CD4-positive, alpha-beta T cell treated with Interleukin-15 for 4 hours (primary cell): ENCODE data around the gene LGI4.
"Not testable (repeated sequence)": the region's sequence is repeated elsewhere in the genome, so short reads cannot be mapped to it uniquely, and the experiment has no call there.

Source experiments
- DNase-seq: peaks from one replicate; pipeline ENCODE4 v3.0.0-alpha.2; 2020; ENCODE audit warnings: low spot score

The LGI4 gene

DNA sequence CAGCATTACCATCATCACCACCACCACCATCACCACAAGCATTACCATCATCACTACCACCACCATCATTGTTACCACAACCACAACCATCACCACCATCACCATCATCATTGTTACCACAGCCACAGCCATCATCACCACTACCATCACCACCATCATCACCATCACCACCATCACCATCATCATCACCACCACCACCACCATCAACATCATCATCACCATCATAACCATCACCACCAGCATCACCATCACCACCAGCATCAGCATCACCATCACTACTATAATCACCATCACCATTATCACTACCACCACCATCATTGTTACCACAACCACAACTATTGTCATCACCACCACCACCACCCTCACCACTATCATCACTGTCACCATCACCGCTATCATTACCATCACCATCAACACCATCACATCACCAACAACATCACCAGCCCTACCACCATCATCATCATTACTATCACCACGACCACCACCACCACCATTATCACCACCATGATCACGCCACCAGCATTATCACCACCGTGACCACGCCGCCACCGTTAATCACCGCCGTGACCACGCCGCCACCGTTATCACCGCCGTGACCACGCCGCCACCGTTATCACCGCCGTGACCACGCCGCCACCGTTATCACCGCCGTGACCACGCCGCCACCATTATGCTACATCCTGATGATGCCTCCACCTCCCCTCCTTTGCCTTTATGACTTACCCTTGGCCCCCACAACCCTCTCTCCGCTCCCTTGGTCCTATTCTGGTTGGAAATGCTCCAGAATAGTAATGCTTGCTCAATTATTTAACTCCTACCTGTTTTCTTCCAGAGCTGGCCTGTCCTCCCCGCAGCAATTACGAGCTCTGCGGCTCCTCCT, 29.2 kb downstream of the LGI4 start:
- no peak for DNase-seq

DNA sequence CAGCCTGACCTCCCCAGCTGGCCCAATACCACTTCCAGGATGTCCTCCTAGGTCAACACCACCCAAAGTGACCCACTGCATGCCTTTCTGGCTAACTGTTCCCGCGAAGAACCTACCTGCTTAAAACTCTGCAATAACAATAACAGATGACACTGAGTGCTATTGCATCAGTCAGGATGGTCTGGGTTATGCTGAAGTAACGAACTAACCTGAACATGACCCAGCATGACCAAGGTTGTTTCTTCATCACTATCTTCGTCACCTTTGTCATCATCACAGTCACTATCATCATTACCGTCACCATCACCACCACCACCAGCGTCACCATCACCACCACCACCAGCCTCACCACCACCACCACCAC, 29.8 kb downstream of the LGI4 start:
- no peak for DNase-seq

DNA sequence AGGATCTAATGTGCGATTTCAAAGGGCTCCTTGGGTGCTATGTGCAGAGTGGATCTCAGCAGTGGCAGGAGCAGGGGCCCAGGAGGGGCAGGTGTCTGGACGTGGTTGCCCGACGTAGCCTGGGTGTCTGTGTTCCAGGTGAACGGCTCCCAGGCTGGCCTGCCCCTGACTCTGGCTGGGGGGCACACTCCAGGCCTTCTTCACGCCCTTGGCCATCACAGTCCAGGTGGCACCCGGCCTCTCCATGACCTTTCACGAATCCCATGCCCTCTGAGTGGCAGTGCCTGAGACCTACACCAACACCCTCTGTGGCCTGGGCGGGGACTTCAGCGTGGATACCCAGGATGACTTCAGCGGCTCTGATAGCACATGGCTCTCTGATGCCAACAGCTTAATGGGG, 30.5 kb downstream of the LGI4 start:
- DNase-seq: no peak

DNA sequence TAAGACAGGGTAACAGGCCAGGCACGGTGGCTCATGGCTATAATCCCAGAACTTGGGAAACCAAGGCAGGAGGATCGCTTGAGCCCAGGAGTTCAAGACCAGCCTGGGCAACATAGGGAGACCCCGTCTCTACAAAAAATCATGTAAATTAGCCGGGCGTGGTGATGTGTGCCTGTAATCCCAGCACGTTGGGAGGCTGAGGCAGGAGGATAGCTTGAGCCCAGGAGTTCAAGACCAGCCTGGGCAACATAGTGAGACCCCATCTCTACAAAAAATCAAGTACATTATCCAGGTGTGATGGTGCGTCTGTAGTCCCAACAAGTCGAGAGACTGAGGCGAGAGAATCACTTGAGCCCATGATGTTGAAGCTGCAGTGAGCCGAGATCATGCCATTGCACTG, 31.2 kb downstream of the LGI4 start:
- not testable (repeated sequence) for DNase-seq

DNA sequence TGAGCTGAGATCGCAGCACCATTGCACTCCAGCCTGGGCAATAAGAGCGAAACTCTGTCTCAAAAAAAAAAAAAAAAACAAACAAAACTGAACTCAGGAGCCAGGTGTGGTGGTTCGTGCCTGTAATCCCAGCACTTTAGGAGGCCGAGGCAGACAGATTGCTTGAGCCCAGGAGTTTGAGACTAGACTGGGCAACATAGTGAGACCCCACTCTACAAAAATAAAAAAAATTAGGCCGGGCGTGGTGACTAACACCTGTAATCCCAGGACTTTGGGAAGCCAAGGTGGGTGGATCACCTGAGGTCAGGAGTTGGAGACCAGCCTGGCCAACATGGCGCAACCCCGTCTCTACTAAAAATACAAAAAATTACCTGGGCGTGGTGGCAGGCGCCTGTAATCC, 32.9 kb downstream of the LGI4 start:
- not testable (repeated sequence) for DNase-seq

DNA sequence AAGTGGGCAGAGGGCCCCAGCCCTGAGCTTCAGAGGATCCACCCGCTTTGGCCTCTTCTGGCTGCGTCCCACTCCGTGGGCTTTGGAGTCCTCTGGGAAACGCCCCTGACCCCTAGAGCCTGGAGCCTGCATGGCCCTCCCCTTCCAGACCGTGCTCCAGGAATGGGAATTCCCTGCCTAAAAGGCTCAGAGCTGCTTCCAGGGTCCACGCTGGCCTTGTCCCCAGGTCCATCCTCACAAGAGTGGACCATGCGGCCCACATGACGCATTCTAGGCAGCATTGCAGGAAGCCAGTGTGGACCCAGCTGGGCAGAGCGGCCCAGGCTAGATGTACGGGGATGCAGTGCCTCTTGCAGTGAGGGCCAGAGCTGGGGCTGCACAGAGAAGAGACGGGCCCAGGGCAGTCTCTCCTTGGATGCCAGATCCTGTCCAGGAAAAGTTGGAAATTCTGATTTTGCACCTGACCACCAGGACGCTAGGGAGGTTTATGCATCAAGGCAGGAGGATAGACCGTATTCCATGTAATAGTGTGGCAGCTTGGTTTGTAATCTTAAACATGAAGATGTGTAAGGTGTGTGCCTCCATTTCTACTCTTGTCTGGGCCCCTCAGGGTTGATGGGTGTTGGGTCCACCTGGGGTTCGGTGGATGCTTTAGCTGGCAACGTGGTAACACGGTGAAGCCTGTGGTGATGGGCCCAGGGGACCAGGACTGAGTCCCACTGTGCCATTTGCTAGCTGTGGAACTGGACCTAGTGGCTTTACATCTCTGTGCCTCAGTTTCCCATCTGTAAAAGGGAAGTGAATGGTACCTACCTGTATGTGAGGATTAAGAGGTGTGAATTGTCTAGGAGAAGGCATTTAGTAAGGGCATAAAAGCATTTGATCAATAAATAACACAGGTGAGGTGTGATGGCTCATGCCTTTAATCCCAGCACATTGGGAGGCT, 34.0 kb downstream of the LGI4 start:
- no peak for DNase-seq

DNA sequence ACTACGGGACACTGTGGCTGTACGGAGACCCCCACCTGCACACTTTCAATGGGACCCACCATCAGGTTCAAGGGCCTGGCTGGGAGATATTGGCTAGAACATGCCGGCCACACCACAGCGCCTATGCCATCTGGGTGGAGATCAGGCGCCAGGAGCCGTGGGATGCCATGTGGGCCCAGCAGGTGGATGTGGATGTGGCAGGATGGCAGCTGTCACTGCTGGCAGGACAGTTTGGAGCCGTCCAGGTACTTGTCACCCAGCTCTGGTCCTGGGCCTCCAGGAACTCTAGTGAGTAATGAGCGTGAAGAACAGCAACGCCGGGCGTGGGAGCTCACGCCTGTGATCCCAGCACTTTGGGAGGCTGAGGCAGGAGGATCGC, 35.0 kb downstream of the LGI4 start:
- no peak for DNase-seq

DNA sequence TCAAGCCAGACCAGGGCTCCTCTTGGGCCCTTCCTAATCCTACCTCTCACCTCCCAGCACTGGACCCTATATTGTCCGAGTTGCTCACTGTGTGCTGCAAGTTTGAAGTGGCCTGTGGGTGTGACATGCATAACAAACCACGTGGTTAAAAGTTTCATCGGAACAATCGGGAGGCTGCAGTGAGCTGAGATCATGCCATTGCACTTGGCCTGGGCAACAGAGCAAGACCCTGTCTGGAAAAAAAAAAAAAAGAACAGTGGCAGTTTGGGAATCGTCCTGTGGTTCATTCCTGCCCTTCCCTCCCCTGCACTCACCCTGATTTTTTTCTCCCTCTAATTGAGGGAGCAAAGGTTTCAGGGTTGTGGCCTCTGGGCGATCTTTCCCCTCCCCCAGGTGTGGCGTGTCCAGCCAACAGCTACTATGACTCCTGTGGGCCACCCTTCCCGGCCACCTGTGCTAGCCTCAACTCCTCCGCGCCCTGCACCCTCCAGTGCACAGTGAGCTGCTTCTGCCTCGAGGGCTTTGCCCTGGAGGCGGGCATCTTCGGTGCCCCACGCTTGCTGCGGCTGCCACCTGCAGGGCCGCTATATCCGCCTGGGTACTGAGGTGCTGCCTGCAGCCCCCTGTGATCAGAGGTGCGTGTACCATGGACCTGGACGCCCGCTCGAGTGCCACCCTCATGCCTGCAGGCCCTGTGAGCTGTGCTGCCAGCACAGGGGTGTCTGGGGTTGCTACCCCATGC, 35.5 kb downstream of the LGI4 start:
- no peak for DNase-seq

DNA sequence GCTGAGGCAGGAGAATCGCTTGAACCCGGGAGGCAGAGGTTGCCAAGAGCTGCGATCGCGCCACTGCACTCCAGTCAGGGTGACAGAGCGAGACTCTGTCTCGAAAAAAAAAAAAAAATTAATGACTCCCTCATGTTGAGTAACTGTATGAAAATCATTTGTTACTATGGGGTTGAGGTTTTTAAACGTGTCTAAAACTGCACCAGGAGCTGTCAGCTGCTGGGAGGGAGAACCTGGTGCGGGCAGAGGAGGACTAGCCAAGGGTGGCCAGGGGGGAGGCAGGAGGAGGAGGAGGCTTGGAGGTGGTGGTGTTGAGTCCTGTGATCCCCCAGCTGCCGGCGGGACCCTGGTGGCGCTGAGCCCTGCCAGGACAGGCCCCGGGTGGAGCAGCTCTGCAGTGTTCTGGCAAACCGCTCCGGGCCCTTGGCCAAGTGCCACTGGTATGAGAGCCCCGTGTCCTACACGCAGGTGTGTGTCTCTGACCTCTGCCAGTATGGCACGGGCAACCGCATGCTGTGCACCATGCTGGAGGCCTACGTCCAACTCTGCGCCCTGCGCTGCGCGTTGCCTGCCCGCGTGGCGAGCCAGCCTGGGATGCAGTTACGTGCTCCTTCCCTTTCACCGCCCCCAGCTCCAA, 36.3 kb downstream of the LGI4 start:
- DNase-seq: no peak

DNA sequence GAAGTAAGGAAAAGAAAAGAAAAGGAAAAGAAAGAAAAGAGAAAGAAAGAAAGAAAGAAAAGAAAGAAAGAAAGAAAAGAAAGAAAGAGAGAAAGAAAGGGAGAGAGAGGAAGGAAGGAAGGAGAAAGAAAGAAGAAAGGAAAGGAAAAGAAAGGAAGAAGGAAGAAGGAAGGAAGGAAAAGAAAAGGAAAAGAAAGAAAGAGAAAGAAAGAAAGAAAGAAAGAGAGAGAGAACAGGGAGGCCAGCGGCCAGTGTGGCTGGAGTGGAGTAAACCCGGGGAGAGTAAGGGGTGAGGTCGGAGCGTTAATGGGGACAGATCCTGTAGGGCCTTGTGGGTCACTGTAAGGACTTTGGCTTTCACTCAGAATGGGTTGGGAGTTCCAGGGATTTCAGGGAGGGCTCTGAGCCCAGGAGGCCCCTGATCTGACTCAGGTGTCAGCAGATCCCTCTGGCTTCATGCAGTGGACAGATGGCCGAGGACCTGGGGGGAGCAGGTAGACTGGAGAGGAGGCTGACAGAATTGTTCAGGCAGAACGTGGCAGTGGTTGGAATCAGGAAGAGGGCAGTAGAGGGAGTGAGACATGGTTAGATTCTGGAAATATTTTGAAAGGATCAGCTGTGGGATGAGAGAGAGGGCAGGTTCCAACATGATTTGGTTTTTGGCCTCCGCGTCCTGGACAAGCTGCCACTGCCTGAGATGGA, 39.0 kb downstream of the LGI4 start:
- DNase-seq: no peak

DNA sequence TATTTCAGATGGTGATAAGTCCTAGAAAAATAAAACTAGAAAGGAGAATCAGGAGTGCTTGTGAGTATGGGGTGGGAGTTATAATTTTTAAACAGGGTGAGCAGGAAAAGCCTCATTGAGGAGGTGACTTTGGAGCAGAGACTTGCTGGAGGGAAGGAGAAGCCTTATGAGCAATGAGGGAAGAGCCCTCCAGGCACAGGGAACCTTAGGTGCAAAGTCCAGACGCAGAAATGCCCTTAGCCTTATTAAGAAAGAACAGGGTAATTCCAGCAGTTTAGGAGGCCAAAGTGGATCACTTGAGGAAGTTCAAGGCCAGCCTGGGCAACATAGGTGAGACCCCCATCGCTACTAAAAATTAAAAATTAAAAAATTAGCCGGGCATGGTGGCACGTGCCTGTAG, 40.2 kb downstream of the LGI4 start:
- DNase-seq: no peak

DNA sequence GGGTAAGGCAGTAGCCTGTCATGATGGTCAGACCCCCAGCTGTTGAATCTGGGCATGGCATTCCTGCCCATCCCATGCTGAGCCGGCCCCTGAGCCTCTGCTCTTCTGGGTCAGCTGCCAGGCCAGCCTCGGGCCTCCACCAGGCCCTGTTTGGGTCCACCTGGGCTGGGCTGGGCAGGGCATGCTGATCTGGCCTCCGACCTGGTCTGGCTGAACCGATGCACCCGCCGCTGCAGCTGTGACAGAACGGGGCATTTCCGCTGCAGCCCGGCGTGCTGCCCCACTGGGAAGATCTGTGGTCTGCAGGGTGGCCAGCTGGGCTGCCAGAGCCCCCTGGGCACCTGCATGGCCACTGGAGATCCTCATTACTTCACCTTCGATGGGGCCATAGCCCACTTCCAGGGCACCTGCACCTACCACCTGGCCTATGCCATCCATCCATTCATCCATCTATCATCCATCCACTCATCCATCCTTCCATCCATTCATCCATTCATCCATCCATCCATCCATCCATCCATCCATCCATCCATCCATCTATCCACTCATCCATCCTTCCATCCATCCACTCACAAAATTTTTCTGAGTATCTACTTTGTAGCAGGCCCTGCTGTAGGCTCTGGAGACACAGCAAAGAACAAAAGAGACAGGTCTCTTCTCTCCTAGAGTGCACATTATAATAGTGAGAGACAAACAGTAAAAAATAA, 40.8 kb downstream of the LGI4 start:
- no peak for DNase-seq

DNA sequence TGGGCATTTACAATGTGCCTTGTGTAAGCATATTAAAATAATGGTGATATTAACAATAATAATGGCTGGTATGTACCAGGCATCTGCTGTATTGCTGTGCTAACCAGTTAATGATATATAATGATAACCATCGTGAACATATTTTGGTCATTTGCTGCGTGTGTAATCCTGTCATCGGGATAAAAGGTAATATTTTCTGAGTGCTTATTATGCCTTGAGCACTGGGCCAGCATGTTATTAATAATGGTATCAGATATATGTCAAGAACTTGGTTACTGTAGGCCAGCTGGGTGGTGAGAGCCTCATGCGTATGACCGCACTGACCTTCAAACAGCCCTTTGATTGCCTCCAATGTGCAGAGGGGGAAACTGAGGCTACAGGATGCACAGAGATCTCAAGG, 41.4 kb downstream of the LGI4 start:
- no peak for DNase-seq

DNA sequence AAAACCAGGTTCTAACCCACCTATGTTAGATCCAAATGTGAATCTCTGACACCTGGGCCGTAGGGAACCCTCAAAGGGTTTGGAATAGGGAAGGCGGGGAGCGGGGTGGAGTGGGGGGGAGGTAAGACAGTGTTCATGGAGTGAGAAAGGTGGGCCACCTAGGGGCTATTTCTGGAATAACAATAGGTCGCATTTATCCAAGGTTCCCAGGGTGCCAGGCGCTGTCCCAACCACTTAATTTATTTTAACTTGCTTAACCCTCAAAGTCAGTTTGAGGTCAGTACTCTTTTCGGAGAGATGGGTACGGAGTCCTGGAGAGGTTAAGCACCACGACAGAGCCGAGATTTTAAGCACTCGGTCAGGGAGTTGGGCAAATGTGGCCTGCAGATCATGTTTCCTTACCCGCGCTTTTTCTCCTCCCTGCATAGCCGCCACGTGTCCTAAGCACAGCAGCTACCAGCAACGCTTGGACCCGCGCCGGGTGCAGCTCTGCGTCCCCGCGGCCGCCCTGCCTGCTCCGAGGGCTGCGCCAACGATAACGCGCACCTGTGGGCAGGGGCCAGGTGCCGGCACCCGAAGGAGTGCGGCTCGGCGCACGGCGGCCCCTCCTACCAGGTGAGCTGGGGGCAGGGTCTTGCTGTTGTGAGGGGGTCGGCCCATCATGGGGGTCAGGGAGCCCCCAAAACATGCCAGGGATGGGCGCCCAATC, 44.2 kb downstream of the LGI4 start:
- DNase-seq: peak; percentile 37

DNA sequence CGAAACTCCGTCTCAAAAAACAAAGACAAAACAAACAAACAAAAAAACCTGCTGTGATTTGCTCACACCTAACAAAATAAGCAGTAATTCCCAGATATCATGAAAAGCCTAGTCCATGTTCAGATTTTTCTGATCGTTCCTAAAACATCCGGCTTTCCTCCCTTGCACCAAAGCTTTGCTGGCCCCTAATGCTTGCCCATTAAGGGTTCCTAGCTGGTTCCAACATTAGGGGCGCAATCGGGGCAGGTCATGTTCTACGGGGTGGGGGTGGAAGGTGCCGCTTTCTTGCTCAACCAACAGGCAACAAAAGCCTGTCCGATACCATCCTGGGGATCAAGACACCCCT, 44.7 kb downstream of the LGI4 start:
- no peak for DNase-seq

DNA sequence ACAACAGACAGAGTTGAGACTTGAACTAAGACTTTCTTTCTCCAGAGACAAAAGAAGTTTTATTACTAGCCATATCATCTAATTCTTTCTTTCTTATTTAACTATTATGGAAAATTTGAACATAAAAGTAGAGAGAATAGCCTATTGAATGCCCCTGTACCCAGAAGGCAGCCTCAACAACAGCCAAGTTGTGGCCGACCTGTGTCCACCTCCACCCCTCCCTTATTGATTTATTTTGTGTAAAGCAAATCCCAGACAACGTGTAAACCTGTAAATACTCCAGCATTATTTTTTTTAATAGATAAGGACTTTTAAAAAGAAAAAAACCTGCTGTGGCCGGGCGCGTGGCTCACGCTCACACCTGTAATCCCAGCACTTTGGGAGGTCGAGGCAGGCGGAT, 45.3 kb downstream of the LGI4 start:
- no peak for DNase-seq

DNA sequence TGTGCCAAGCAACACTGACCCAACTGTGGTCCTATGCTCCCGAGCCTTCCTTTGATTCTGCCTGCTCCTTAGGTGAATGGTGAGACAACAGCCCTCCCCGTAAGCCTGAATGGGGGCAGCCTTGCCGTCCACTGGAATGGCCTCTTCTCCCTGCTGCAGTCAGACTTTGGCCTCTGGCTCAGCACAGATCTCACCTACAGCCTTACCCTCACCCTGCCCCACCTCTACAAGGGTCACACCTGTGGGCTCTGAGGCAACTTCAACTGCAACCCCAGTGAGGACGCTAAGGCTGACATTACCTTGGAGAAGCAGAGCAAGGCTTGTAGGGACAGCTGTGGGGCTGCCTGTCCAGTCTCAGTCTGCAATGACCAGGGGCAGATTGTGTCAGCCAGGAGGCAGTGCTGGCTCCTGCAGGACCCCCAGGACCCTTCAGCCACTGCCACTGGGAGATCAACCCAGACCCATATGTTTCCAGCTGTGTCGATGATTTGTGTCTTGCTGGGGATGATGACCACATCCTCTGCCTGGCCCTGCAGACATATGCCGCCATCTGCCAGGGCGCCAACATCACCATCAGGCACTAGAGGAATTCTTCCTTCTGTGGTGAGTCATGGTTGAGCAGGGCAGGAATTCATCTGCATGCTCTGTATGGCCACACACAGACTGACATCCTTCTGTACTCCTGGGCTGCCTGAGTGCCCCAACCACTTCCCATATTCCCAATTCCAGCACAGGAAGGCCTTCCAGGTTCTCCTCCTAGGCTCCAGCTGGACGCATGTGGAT, 46.5 kb downstream of the LGI4 start:
- no peak for DNase-seq

DNA sequence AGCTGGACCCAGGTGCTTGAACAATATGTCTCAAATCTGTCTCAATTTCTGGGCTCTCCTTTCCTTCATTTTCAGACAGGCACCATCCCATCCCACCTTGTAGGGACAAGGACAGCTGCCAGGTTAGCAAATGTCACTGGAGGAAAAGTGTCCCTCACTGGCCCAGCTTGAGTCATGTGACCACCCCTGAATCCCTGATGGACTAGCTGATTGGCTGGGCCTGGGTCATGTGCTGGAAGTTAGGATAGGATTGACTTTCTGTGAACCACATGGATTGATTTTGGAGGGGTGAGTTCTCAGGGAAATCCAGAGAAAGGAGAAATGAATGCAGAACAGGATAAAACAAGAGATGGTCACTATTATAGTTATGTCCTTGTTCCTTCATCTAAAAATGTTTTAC, 47.5 kb downstream of the LGI4 start:
- DNase-seq: no peak

DNA sequence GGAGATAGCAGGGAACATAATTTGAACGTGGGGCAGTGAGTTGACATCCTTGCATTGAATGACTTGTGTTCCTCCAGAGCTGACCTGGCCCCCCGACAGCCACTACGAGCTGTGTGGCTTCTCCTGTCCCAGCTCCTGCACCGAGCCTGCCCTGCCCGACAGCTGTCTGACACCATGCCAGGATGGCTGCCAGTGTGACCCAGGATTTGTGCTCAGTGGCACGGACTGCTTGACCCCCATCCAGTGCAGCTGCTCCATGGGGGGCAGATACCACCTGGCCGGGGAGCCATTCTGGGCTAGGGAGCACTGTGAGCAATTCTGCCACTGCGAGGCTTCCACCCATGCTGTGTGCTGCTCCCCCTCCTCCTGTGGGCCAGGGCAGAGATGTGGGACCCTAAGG, 48.4 kb downstream of the LGI4 start:
- no peak for DNase-seq
